GM12878 (cell line): Measurements from ENCODE around the gene IPCEF1. TPM values are rescaled to one million over a fixed set of nuclear protein-coding genes. Genes with fewer than 3 reads are reported as not detected.

Source experiments
- ATAC-seq: fragments of 200-7000 bp; cut with Tn5 transposase; 3 replicates; pipeline ENCODE4 v1.9.1; 2020; ENCODE audit warnings: mild to moderate bottlenecking, moderate library complexity
- BruUV-seq: library from RNA; stranded (reverse); fragments of 400-500 nt; replicated peaks from 2 replicates; lab custom pipeline; 2021; lab: Mats Ljungman, UMichigan
- CTCF ChIA-PET: fragments of 300-600 bp; sonication (Branson Sonifier 250); formaldehyde crosslinking; extraction: SDS; loops from one replicate; lab custom pipeline; 2021; ENCODE audit warnings: inconsistent platforms; lab: Yijun Ruan, JAX
- POLR2A ChIA-PET: fragments of 350-600 bp; formaldehyde crosslinking; extraction: SDS; loops from one replicate; lab custom pipeline; 2021; ENCODE audit warnings: inconsistent platforms; lab: Charles Lee
- RAD21 ChIA-PET: fragments of 300-600 bp; sonication (Branson Sonifier 250); formaldehyde crosslinking; loops from one replicate; lab custom pipeline; 2023; ENCODE audit warnings: antibody characterized with exemption; ENCODE audit not compliant: unreplicated experiment; lab: Charles Lee
- SMC1A ChIA-PET: fragments of 300-600 bp; sonication (Branson Sonifier 250); formaldehyde crosslinking; loops from one replicate; lab custom pipeline; 2023; ENCODE audit not compliant: unreplicated experiment, uncharacterized antibody; lab: Charles Lee
- DNase-seq: peaks from one replicate; pipeline ENCODE4 v3.0.0-alpha.2; 2011; ENCODE audit warnings: low read depth, low spot score
- FAIRE-seq: peaks from 3 replicates; lab custom pipeline; 2011; peaks lifted over from hg19 to GRCh38; lab: Jason Lieb, UNC
- H2AFZ ChIP-seq: 2 replicates; pipeline ENCODE4 v1.6.0; 2011; ENCODE audit warnings: low read depth, low read length, control low read depth; ENCODE audit not compliant: control insufficient read depth
- H3K27ac ChIP-seq: 2 replicates; pipeline ENCODE4 v1.5.1; 2011; ENCODE audit warnings: control low read depth; ENCODE audit not compliant: control insufficient read depth, insufficient read depth
- H3K27me3 ChIP-seq, 2 experiments: replicated peaks in 1 of 2; 2 replicates each; pipeline versions ENCODE4 v1.6.0 to v1.6.1; 2011; ENCODE audit warnings: low read length in 1 of 2; ENCODE audit not compliant: control insufficient read depth in 2 of 2, insufficient read depth in 2 of 2
- H3K36me3 ChIP-seq, 2 experiments: 2 replicates each; pipeline ENCODE4 v1.5.1; 2011; ENCODE audit warnings: low read length in 1 of 2; ENCODE audit not compliant: control insufficient read depth in 2 of 2, insufficient read depth in 2 of 2
- H3K4me1 ChIP-seq: 2 replicates; pipeline ENCODE4 v1.6.1; 2011; ENCODE audit warnings: mild to moderate bottlenecking, low read length, moderate library complexity, mixed read lengths; ENCODE audit not compliant: control insufficient read depth, insufficient read depth
- H3K4me2 ChIP-seq: 2 replicates; pipeline ENCODE4 v1.6.0; 2011; ENCODE audit warnings: control low read depth; ENCODE audit not compliant: control insufficient read depth, insufficient read depth
- H3K4me3 ChIP-seq: fragments of 200-600 bp; sonication (generic); 2 replicates; pipeline ENCODE4 v1.5.1; 2016
- H3K79me2 ChIP-seq: 2 replicates; pipeline ENCODE4 v1.6.0; 2011; ENCODE audit warnings: low read length; ENCODE audit not compliant: control insufficient read depth, insufficient read depth
- H3K9ac ChIP-seq: 2 replicates; pipeline ENCODE4 v1.8.0; 2011; ENCODE audit warnings: low read length, control low read depth, mixed read lengths; ENCODE audit not compliant: control insufficient read depth, insufficient read depth
- H3K9me3 ChIP-seq: replicated peaks from 3 replicates; pipeline ENCODE4 v1.5.1; 2011; ENCODE audit warnings: mild to moderate bottlenecking, low read length; ENCODE audit not compliant: control insufficient read depth, insufficient read depth
- H4K20me1 ChIP-seq: 2 replicates; pipeline ENCODE4 v1.6.0; 2011; ENCODE audit not compliant: control insufficient read depth, insufficient read depth
- ASH2L ChIP-seq: fragments of 300-600, 200-600 bp; sonication (generic); IDR thresholded peaks from 2 replicates; pipeline ENCODE4 v1.6.1; 2017; ENCODE audit warnings: low read depth, mild to moderate bottlenecking, borderline replicate concordance
- BCL11A ChIP-seq: IDR thresholded peaks from 2 replicates; pipeline ENCODE4 v1.6.1; 2011; ENCODE audit warnings: low read depth, low read length
- CREB1 ChIP-seq: IDR thresholded peaks from 2 replicates; pipeline ENCODE4 v1.6.1; 2012; ENCODE audit warnings: low read depth, mild to moderate bottlenecking, inconsistent platforms
- FOXM1 ChIP-seq: IDR thresholded peaks from 2 replicates; pipeline ENCODE4 v1.6.1; 2012; ENCODE audit warnings: low read depth, mild to moderate bottlenecking, inconsistent platforms, low read length, moderate library complexity
- GATAD2B ChIP-seq: fragments of 450-650 bp; conservative IDR thresholded peaks from 2 replicates; pipeline ENCODE4 v1.6.1; 2017; ENCODE audit warnings: low read depth, mild to moderate bottlenecking, moderate library complexity
- IKZF2 ChIP-seq, 2 experiments: fragments of 450-650 bp; IDR thresholded peaks; 2 replicates each; pipeline ENCODE4 v1.6.1; 2017; ENCODE audit warnings: mild to moderate bottlenecking in 2 of 2, moderate library complexity in 2 of 2
- LARP7 ChIP-seq: fragments of 450-650 bp; IDR thresholded peaks from 2 replicates; pipeline ENCODE4 v1.6.1; 2017; ENCODE audit warnings: mild to moderate bottlenecking
- NBN ChIP-seq: fragments of 450-650 bp; IDR thresholded peaks from 2 replicates; pipeline ENCODE4 v1.6.1; 2016
- NR2C1 ChIP-seq: fragments of 450-650 bp; IDR thresholded peaks from 2 replicates; pipeline ENCODE4 v1.6.1; 2017; ENCODE audit warnings: antibody characterized with exemption, mild to moderate bottlenecking, moderate library complexity
- SMC3 ChIP-seq: IDR thresholded peaks from 2 replicates; pipeline ENCODE4 v1.6.1; 2011; ENCODE audit warnings: low read length, improper control_type of control experiment, borderline replicate concordance
- STAT1 ChIP-seq: fragments of 450-650 bp; conservative IDR thresholded peaks from 2 replicates; pipeline ENCODE4 v1.6.1; 2014; ENCODE audit warnings: antibody characterized with exemption, mild to moderate bottlenecking
- STAT3 ChIP-seq: IDR thresholded peaks from 2 replicates; pipeline ENCODE4 v1.6.1; 2011; ENCODE audit warnings: low read depth, low read length, improper control_type of control experiment
- ZNF207 ChIP-seq: fragments of 450-650 bp; IDR thresholded peaks from 2 replicates; pipeline ENCODE4 v1.6.1; 2014; ENCODE audit warnings: antibody characterized with exemption, mild to moderate bottlenecking, borderline replicate concordance
- WGBS: methylation state at CpG from one replicate; pipeline ENCODE4 v1.1.6; 2016; ENCODE audit warnings: low lambda C conversion rate; ENCODE audit not compliant: insufficient replicate concordance, insufficient coverage; ENCODE audit errors: missing lambda C conversion rate; 5-methylcytosine and 5-hydroxymethylcytosine counted together
- in situ Hi-C: fragments of 300-500 bp; cut with MboI; formaldehyde crosslinking; loops from 9 replicates; pipeline ENCODE4 v1.14.3; 2018; ENCODE audit warnings: mixed read lengths
- intact Hi-C: fragments of 100-400 bp; cut with micrococcal nuclease; formaldehyde crosslinking; loops from one replicate; pipeline ENCODE4 v1.14.2; 2022; ENCODE audit not compliant: unreplicated experiment
- polyA plus RNA-seq, 11 experiments: library from polyadenylated mRNA; depleted of rRNA in 4 of 11; unstranded in 6 of 11; stranded (reverse) in 5 of 11; fragments of >200 nt; fragmentation: Nextera tagmentation in 4 of 11; fragmentation: Illumina TruSeq in 1 of 11; extraction: Ambion mirVana in 4 of 11; extraction: Trizol in 1 of 11; gene quantifications; 1 replicate in 1 of 11; 2 replicates in 10 of 11; pipeline versions ENCODE4 v1.2.1 to v1.2.3, GENCODE V29; 2011 to 2016; ENCODE audit warnings: inconsistent platforms in 2 of 11, missing spikeins in 2 of 11, low read depth in 1 of 11
- total RNA-seq, 4 experiments: library from RNA; depleted of rRNA in 3 of 4; stranded (reverse); fragments of >200 nt in 3 of 4; fragmentation: Illumina TruSeq in 1 of 4; extraction: Trizol in 1 of 4; gene quantifications; 2 replicates each; pipeline versions ENCODE4 v1.2.1 to v1.2.3, GENCODE V29; 2013 to 2021
- TF ChIP-seq, protein P1 (sequence below): fragments of 150-350 bp; IDR thresholded peaks from 2 replicates; pipeline ENCODE4 v1.6.1; 2016; ENCODE audit warnings: low read depth, low read length
- TF ChIP-seq, protein P2 (sequence below): IDR thresholded peaks from 2 replicates; pipeline ENCODE4 v1.6.1; 2012; ENCODE audit warnings: low read length, inconsistent platforms
- TF ChIP-seq, protein P3 (sequence below): fragments of 450-650 bp; IDR thresholded peaks from 2 replicates; pipeline ENCODE4 v1.6.1; 2018; ENCODE audit warnings: mild to moderate bottlenecking, low read depth, moderate library complexity; ENCODE audit not compliant: partially characterized antibody

IPCEF1 gene
- total and polyA plus RNA-seq, 10 of the 15 experiments (the other 5 are each of a cell fraction or from before 2014, with no cell fraction given) = 1.3 to 137 (median 4.2) TPM

DNA sequence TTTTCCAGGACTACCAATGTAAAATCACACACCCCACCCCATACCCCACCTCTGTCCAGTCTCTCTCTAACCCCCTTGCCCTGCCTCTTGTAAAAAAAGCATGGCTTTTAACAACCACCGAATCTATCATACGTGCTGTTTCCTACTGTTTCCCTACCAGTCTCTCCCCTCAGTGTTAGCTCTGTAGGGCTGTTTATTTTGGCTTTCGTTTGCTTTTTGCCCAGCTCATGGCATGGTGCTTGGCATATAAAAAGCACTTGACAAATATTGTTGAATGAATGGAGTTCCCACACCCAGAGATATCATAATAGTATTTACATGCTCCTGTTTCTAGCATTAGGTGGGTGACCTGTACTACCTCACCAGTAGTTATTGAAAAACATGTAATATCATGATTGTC, 169.4 kb downstream of the IPCEF1 start:
- DNase-seq = no peak
- Histone ChIP-seq H3K27ac (no peak overlapping the region), H3K4me1 (no peaks in the 10 kb centered on the region), H3K36me3 (0 out of 4 replicates have a peak, but pooled peaks cover 0 to 1% of the 10 kb centered on the region in 2 experiments), H3K4me2 (no peak overlapping the region), H3K79me2 (no peaks in the 10 kb centered on the region), H4K20me1 (no peaks in the 10 kb centered on the region), H3K9ac (no peak overlapping the region), H3K9me3 (peaks cover 3% of the 10 kb centered on the region; the same call in 2 of the 3 replicates), H2AFZ (no peak overlapping the region), H3K4me3 (no peak overlapping the region), H3K27me3 (no peaks in the 10 kb centered on the region)
- SMC1A ChIA-PET = no interaction called here
- TF ChIP-seq ZNF207 (no peak), CREB1 (no peak), ASH2L (no peak), IKZF2 (IDR thresholded peaks at IDR 0.05) (no peak), STAT3 (no peak), GATAD2B (no peak), NR2C1 (no peak), NBN (no peak), STAT1 (no peak), LARP7 (no peak), BCL11A (no peak), SMC3 (no peak), FOXM1 (no peak)
- TF ChIP-seq, protein P1, sequence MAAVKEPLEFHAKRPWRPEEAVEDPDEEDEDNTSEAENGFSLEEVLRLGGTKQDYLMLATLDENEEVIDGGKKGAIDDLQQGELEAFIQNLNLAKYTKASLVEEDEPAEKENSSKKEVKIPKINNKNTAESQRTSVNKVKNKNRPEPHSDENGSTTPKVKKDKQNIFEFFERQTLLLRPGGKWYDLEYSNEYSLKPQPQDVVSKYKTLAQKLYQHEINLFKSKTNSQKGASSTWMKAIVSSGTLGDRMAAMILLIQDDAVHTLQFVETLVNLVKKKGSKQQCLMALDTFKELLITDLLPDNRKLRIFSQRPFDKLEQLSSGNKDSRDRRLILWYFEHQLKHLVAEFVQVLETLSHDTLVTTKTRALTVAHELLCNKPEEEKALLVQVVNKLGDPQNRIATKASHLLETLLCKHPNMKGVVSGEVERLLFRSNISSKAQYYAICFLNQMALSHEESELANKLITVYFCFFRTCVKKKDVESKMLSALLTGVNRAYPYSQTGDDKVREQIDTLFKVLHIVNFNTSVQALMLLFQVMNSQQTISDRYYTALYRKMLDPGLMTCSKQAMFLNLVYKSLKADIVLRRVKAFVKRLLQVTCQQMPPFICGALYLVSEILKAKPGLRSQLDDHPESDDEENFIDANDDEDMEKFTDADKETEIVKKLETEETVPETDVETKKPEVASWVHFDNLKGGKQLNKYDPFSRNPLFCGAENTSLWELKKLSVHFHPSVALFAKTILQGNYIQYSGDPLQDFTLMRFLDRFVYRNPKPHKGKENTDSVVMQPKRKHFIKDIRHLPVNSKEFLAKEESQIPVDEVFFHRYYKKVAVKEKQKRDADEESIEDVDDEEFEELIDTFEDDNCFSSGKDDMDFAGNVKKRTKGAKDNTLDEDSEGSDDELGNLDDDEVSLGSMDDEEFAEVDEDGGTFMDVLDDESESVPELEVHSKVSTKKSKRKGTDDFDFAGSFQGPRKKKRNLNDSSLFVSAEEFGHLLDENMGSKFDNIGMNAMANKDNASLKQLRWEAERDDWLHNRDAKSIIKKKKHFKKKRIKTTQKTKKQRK = no peak
- TF ChIP-seq, protein P2, sequence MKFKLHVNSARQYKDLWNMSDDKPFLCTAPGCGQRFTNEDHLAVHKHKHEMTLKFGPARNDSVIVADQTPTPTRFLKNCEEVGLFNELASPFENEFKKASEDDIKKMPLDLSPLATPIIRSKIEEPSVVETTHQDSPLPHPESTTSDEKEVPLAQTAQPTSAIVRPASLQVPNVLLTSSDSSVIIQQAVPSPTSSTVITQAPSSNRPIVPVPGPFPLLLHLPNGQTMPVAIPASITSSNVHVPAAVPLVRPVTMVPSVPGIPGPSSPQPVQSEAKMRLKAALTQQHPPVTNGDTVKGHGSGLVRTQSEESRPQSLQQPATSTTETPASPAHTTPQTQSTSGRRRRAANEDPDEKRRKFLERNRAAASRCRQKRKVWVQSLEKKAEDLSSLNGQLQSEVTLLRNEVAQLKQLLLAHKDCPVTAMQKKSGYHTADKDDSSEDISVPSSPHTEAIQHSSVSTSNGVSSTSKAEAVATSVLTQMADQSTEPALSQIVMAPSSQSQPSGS = no peak
- TF ChIP-seq, protein P3, sequence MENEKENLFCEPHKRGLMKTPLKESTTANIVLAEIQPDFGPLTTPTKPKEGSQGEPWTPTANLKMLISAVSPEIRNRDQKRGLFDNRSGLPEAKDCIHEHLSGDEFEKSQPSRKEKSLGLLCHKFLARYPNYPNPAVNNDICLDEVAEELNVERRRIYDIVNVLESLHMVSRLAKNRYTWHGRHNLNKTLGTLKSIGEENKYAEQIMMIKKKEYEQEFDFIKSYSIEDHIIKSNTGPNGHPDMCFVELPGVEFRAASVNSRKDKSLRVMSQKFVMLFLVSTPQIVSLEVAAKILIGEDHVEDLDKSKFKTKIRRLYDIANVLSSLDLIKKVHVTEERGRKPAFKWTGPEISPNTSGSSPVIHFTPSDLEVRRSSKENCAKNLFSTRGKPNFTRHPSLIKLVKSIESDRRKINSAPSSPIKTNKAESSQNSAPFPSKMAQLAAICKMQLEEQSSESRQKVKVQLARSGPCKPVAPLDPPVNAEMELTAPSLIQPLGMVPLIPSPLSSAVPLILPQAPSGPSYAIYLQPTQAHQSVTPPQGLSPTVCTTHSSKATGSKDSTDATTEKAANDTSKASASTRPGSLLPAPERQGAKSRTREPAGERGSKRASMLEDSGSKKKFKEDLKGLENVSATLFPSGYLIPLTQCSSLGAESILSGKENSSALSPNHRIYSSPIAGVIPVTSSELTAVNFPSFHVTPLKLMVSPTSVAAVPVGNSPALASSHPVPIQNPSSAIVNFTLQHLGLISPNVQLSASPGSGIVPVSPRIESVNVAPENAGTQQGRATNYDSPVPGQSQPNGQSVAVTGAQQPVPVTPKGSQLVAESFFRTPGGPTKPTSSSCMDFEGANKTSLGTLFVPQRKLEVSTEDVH = no peak
- RAD21 ChIA-PET = no interaction called here
- FAIRE-seq = no peak
- no TSS peak for BruUV-seq
- CTCF ChIA-PET = no interaction called here
- in situ Hi-C loops = no loop called here
- intact Hi-C loops = no loop called here
- no peak; the same call in 2 of the 3 replicates for ATAC-seq
- POLR2A ChIA-PET = no interaction called here
- WGBS = 83% methylated on average over 3 of the region's 3 CpGs
